Erythroblast (primary cell): ENCODE data around the gene USP35.

Source experiments
- GATA1 ChIP-seq: IDR thresholded peaks from 2 replicates; pipeline ENCODE4 v1.6.1; 2011; ENCODE audit warnings: low read depth, mild to moderate bottlenecking, control low read depth, low read length, moderate library complexity
- POLR2A ChIP-seq: IDR thresholded peaks from 2 replicates; pipeline ENCODE4 v1.6.1; 2011; ENCODE audit warnings: mild to moderate bottlenecking, low read length

DNA sequence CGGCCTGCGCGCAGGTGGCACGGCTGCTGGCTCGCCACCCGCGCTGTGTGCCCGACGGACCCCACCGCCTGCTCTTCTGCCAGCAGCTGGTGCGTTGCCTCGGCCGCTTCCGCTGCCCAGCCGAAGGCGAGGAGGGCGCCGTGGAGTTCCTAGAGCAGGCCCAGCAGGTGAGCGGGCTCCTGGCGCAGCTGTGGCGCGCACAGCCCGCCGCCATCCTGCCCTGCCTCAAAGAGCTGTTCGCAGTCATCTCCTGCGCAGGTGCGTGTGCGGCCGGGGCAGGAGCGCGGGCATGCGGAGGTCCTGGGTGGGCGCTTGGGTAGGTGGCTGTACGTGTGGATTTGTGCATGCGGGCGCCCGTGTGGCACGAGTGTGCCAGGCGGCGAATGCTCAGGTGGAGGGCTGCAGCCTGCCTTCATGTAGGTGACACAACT is 8.0 kb downstream of the USP35 start:
- TF ChIP-seq POLR2A, result no peak
- no peak for TF ChIP-seq GATA1
